ENCODE measurements around the gene YPEL5. TPM values are rescaled to one million over a fixed set of nuclear protein-coding genes. Genes with fewer than 3 reads are reported as not detected.
A peak's percentile ranks its signal among the peaks of the same experiment; 100 is the strongest.
"Not testable (repeated sequence)": the region's sequence is repeated elsewhere in the genome, so short reads cannot be mapped to it uniquely, and the experiment has no call there.

YPEL5 gene
- total RNA-seq, 1 experiment from 2014 or later, result 39.3 TPM

GRCh38 chr2:30127016-30127893 is 19.6 kb upstream of the YPEL5 start:
- in situ Hi-C loops (cut with HindIII; ENCODE audit: low pct_unique_long_range_greater_than_20kb, low sequenced_read_pairs), result no loop called here
- no peak for DNase-seq (ENCODE audit: low read depth)

- no peak for DNase-seq (ENCODE audit: low read depth)
- in situ Hi-C loops (cut with HindIII; ENCODE audit: low pct_unique_long_range_greater_than_20kb, low sequenced_read_pairs), result no loop called here
Observed at GRCh38 chr2:30134582-30134981, 12.2 kb upstream of the YPEL5 start.

- DNase-seq (ENCODE audit: low read depth), result no peak
- in situ Hi-C loops (cut with HindIII; ENCODE audit: low pct_unique_long_range_greater_than_20kb, low sequenced_read_pairs), result no loop called here
Observed at GRCh38 chr2:30135541-30135940, 11.3 kb upstream of the YPEL5 start.

GRCh38 chr2:30136764-30137444 is 9.9 kb upstream of the YPEL5 start:
- in situ Hi-C loops (cut with HindIII; ENCODE audit: low pct_unique_long_range_greater_than_20kb, low sequenced_read_pairs), result no loop called here
- DNase-seq (ENCODE audit: low read depth), result no peak

DNA sequence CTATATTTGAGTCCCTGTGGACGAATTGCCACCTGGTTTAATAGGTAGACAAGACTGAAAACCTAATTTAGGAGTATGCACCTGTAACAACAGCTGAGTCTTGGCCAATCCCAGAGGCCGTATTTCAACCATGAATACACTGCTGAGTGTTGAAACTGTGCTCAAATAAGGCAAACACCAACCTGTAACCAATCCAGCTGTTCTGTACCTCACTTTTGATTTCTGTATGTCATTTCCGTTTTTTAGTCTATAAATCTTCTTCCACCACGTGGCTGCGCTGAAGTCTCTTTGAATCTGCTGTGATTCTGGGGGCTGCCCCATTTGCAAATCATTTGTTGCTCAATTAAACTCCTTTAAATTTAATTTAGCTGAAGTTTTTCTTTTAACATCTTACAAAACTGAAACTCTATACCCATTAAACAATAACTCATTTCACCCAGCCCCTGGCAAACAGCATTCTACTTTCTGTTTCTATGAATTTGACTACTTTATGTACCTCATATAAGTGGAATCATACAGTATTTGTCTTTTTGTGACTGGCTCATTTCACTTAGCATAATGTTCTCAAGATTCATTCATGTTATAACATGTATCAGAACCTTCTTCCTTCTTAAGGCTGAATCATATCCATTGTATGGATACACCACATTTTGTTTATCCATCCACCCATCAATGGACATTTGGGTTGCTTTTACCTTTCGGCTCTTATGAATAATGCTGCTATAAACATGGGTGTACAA is 7.5 kb upstream of the YPEL5 start:
- in situ Hi-C loops (cut with HindIII; ENCODE audit: low pct_unique_long_range_greater_than_20kb, low sequenced_read_pairs), result no loop called here
- DNase-seq (ENCODE audit: low read depth), result no peak

DNA sequence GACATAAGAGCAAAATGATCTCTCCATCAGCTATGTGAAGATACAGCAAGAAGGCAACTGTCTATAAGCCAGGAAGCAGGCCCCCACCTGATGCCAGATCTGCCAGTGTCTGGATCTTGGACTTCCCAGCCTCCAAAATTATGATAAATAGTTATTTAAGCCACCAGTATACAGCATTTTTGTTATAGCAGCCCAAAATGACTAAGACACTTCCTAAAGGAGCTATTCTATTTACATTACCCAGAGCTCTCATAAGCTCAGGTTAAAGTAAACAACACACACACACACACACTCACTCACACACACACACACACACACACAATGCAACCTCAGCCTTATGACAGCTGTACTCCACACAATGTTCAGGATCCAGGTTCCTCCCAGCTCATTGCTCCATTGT is 5.7 kb upstream of the YPEL5 start:
- DNase-seq (ENCODE audit: low read depth), result no peak

DNA sequence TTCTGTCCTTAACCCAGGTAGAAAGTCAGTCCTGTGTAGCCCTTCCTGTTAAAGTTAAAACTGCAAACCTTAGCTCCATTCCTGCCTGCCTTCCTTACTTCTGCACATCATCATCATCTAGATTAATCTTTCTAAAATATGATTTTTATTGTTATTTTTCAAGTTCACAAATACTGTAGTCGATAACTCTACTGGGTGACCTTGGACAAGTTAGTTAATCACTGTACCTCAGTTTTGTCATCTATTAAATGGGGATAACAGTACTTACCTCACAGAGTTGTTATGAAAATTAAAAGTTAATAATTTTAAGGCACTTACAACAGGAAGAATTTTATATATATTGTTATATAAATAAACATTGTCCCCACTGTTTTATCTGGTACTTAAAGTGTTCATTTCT is 2.5 kb upstream of the YPEL5 start:
- no peak for DNase-seq (ENCODE audit: low read depth)
- in situ Hi-C loops (cut with HindIII; ENCODE audit: low pct_unique_long_range_greater_than_20kb, low sequenced_read_pairs), result no loop called here

More for the DNA sequence above, 5.7 kb upstream of the YPEL5 start:
- in situ Hi-C loops (cut with HindIII; ENCODE audit: low pct_unique_long_range_greater_than_20kb, low sequenced_read_pairs), result no loop called here

DNA sequence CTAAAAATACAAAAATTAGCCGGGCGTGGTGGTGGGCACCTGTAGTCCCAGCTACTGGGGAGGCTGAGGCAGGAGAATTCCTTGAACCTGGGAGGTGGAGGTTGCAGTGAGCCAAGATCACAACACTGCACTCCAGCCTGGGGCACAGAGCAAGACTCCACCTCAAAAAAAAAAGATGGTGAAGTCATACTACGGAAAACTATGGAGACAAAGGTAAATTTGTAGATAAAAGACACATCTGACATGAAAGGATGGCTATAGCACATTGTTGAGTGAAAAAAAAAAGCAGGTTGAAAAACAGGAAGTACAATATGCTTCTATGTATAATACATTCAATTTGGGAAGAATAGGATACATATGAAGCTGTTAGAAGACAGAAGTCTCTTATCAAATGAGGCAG is 1.9 kb upstream of the YPEL5 start:
- in situ Hi-C loops (cut with HindIII; ENCODE audit: low pct_unique_long_range_greater_than_20kb, low sequenced_read_pairs); DNase-seq (ENCODE audit: low read depth): not testable (repeated sequence)

DNA sequence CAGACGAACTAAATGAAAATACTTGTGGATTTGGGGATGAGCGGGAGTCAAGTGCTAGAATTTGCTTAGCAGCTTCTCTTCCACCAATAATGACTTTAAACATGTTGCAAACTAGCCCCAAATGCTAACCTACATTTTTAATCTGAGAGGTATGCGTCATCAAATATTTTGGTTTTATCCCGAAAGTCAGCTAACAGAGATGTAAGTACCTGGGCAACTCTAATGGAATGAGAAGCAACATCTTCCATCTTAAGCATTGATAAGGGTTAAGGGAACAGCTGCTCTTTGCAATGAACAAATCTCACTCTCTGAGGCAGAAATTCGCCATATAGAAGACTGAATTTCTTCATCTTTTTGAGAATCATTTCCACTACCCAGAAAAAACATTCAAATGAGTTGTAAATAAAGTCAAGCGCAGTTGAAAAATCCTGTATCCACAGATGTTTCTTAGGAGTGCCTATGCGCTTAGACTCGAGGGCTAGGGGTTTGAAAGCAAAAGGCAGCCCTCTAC is 926 bp upstream of the YPEL5 start:
- no peak for DNase-seq (ENCODE audit: low read depth)
- in situ Hi-C loops (cut with HindIII; ENCODE audit: low pct_unique_long_range_greater_than_20kb, low sequenced_read_pairs), result no loop called here

DNA sequence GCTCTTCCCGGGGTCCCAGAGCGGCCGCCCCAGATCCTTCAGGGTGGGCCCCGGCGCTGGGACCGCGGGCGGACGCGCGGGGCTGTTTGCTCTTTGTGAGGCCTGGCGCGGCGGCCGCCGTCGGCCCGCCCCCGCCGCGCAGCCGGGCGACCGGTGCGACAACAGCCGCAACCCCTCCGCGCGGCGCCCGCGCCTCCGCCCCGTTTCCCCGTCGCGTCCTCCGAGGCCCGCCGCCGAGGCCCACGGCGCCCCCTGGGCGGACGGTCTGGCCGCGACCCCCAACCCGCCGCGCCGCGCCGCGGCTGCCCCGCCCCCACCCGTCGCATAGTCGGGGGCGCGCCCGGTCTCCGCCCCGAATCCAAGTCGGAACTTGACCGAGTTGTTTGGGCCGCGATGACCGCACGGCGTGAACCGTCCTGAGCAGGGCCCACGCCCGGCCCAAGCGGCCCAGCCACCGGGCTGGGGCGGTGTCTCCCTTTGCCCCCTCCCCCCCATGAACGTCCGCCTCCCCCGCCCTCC is 448 bp downstream of the YPEL5 start:
- DNase-seq (ENCODE audit: low read depth), result no peak
- in situ Hi-C loops (cut with HindIII; ENCODE audit: low pct_unique_long_range_greater_than_20kb, low sequenced_read_pairs), result no loop called here

GRCh38 chr2:30147715-30148610 is 1.2 kb downstream of the YPEL5 start:
- in situ Hi-C loops (cut with HindIII; ENCODE audit: low pct_unique_long_range_greater_than_20kb, low sequenced_read_pairs), result no loop called here
- peak; percentile 64 for DNase-seq (ENCODE audit: low read depth)

DNA sequence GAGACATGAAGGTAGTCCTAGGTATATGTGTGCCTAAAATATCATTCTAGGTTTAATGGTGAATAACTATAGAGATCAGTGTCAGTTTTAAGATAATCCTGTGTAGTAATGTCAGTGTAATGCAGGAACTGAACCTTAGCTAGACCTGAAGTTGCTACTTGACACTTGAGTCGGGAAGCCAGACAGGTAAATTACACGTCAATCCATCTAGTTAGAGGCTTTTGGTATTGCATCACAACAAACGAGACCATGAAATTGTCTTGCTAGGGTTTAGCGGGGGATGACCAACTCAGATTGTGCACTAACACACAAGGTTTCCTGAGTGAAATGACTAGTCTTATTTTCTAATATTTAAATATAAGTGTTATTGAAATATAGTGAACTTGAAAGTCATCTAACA is 2.0 kb downstream of the YPEL5 start:
- no peak for DNase-seq (ENCODE audit: low read depth)
- in situ Hi-C loops (cut with HindIII; ENCODE audit: low pct_unique_long_range_greater_than_20kb, low sequenced_read_pairs), result no loop called here

DNA sequence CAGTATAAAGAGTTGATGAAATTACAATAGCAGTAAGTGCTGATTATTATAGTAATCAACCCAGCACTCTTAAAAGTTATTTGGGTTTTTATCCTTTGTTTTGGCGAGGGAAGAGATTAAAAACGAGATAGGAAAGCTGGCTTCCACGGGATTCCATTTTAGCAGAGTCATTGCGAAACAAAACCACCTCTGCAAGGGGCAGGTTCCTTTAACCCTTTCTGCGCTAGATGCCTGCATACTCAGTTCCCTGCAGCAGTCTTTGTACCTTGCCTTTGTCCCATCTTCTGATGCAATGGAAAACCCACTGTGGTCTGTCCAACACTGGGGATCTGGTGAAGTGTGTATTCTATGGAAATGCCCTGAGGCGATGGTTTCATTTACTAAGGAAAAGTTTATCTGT is 2.7 kb downstream of the YPEL5 start:
- in situ Hi-C loops (cut with HindIII; ENCODE audit: low pct_unique_long_range_greater_than_20kb, low sequenced_read_pairs), result no loop called here
- no peak for DNase-seq (ENCODE audit: low read depth)

DNA sequence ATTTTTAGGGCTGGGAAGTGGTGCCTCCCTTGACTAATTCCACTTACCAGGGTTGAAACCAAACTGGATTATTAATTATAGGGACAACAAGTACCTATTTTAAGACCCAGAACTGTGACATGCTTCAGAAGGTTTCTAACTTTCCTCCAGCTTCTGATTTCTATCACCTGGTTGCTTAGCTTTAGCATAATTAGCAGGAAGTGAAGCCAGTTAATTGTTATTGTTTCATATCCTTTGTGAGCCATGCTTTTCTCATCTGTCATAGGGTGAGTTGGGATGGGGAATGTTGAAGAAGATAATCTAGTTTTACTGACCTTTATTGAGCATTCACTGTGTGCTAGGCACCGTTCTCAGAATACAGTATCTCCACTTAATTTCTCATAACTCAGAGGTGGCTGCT is 3.2 kb downstream of the YPEL5 start:
- in situ Hi-C loops (cut with HindIII; ENCODE audit: low pct_unique_long_range_greater_than_20kb, low sequenced_read_pairs), result no loop called here
- no peak for DNase-seq (ENCODE audit: low read depth)

GRCh38 chr2:30150786-30151185 is 4.0 kb downstream of the YPEL5 start:
- no peak for DNase-seq (ENCODE audit: low read depth)
- in situ Hi-C loops (cut with HindIII; ENCODE audit: low pct_unique_long_range_greater_than_20kb, low sequenced_read_pairs), result no loop called here

- in situ Hi-C loops (cut with HindIII; ENCODE audit: low pct_unique_long_range_greater_than_20kb, low sequenced_read_pairs), result no loop called here
- no peak for DNase-seq (ENCODE audit: low read depth)
Observed at GRCh38 chr2:30152385-30152784, 5.6 kb downstream of the YPEL5 start.

DNA sequence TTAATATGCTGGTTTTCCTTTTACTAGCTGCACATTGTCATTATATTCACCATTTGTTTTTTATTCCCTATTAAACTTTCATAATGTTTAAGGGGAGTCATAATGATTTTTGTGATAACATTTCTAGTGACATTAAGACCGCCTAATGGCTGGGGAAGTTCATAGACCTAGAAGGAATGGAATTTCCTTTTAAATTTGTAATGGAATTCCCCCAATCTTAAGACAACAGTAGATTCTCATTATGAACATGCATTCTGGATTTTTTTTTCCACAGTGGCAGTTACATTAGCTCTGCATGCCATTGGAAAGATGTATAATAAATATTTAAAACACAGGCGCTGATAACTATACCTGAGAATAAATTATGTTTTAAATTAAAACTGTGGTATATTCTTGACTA is 8.4 kb downstream of the YPEL5 start:
- no peak for DNase-seq (ENCODE audit: low read depth)
- in situ Hi-C loops (cut with HindIII; ENCODE audit: low pct_unique_long_range_greater_than_20kb, low sequenced_read_pairs), result no loop called here

Data from Caki2 (cell line).